Measurements from ENCODE around the gene ID3. TPM values are rescaled to one million over a fixed set of nuclear protein-coding genes. Genes with fewer than 3 reads are reported as not detected.

ID3 gene
- total and polyA plus RNA-seq, 9 of the 15 experiments (the other 6 are each of a cell fraction or from before 2014, with no cell fraction given): 6.8 to 59.8 (median 23.5) TPM

DNA sequence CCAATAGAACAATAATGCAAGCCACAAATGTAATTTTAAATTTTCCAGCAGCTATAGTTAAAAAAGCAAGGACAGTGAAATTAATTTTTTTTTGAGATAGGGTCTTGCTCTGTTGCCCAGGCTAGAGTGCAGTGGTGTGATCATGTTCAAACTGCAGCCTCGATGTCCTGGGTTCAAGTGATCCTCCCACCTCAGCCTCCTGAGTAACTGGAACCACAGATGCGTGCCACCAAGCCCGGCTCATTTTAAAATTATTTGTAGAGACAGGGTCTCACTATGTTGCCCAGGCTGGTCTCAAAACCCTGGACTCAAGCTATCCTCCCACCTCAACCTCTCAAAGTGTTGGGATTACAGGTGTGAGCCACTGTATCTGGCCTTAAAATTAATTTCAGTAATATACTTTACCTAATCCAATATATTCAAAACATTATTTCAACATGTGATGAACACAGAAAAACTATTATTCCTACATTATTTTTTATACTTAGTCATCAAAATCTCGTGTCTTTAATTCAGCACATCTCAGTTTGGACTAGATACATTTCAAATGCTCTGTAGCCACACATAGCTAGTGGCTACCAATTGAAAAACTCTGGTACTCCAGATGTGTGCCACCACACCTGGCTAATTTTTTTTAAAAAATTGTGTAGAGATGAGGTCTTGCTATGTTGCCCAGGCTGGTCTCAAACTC is 10.8 kb upstream of the ID3 start (continued):
- TF ChIP-seq KDM1A (IDR thresholded peaks at IDR 0.05) (0 out of 4 replicates have a peak, but pooled peaks of 1 of the 2 experiments have one; percentile 21), TCFL5 (CRISPR knock-in tag; conservative IDR thresholded peaks at IDR 0.05) (no peak)
- TF ChIP-seq, protein P1, sequence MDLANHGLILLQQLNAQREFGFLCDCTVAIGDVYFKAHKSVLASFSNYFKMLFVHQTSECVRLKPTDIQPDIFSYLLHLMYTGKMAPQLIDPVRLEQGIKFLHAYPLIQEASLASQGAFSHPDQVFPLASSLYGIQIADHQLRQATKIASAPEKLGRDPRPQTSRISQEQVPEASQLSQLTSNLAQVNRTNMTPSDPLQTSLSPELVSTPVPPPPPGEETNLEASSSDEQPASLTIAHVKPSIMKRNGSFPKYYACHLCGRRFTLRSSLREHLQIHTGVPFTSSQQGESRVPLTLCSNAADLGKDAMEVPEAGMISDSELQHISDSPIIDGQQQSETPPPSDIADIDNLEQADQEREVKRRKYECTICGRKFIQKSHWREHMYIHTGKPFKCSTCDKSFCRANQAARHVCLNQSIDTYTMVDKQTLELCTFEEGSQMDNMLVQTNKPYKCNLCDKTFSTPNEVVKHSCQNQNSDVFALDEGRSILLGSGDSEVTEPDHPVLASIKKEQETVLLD (IDR thresholded peaks at IDR 0.05): no peak

DNA sequence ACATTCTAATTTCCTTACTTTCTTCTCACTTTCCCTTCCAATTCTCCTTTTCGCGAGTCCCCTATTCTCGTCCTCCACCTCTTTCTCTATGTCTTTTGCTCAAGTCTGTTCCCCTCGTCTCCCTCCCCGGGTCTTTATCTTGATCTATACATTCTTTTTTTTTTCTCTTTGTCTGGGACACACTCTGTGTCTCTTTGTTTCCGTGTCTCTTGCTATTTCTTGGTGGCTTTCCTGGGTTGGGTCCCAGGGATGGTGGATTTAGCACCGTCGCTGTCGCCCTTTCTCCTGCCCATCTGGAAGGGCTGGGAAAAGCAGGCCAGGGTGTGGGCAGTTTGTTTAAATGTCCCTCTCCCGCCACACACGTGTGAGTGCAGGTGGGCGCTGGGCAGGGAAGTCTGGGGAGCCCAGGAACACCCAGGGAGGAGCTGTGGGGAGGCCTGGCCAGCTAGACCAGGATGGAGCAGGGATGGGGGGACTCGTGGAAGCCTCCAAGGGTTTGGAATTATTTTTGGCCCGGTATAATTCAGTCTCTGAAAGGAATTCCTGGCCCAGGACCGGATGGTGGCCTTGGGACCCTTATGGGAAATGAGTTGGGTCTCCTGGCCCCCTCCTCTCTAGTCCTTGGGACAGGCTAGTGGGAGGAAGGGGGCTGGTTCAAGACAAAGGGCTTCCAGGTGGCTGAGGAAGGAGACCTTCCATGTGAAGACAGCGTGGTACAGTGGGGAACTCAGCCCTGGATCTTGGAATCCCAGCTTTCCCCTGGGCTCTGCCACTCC is 9.5 kb upstream of the ID3 start:
- WGBS (ENCODE audit: insufficient coverage, low coverage, missing lambda C conversion rate): 16% methylated on average over 16 of the region's 16 CpGs
- CTCF ChIA-PET (ENCODE audit: low intra/inter-chr PET ratio): interaction anchor here (0.5 kb wide), 1 partner anchor 1942 kb away, joined by 5 read pairs; no protein-coding TSS in a partner anchor
- BruUV-seq (replicated peaks): no TSS peak
- Histone ChIP-seq H4K20me1 (replicated peaks; ENCODE audit: control insufficient read depth, insufficient read depth, low read length) (no peaks in the 10 kb centered on the region), H3K9me1 (ENCODE audit: control insufficient read depth, insufficient read depth, low read length) (no peaks in the 10 kb centered on the region), H3K9ac (ENCODE audit: insufficient read depth in 1 of 2, low read depth in 2 of 2, low read length in 2 of 2) (peak overlapping the region; percentile 73 to 93), H3K36me3 (ENCODE audit: control insufficient read depth, insufficient read depth, low read length) (no peaks in the 10 kb centered on the region), H3K4me1 (replicated peaks in 1 of 2; ENCODE audit: control insufficient read depth in 2 of 2, insufficient read depth in 2 of 2, low read length in 2 of 2) (peaks cover 24 to 28% of the 10 kb centered on the region in 2 experiments), H3K27me3 (ENCODE audit: control insufficient read depth in 2 of 2, insufficient read depth in 2 of 2, low read length in 2 of 2) (no peaks in the 10 kb centered on the region; a peak in 1 of 5 replicates), H2AFZ (ENCODE audit: low read depth, low read length) (peak overlapping the region; percentile 81), H3K79me2 (ENCODE audit: control insufficient read depth, insufficient read depth, low read length) (no peaks in the 10 kb centered on the region), H3K4me2 (ENCODE audit: insufficient read depth, low read length) (peak overlapping the region; percentile 74), H3K27ac (ENCODE audit: extremely low read depth, low read depth, low read length) (peak overlapping the region; percentile 64), H3K9me3 (replicated peaks; ENCODE audit: control insufficient read depth, insufficient read depth, low read depth, low read length) (no peaks in the 10 kb centered on the region), H3K4me3 (peak overlapping the region; percentile 52)
- DNase-seq (ENCODE audit: extremely low read depth in 1 of 4, low spot score in 3 of 4) (peak; percentile 21 to 73 (median 53)), ATAC-seq (peak; percentile 58), FAIRE-seq (peak; percentile 54)
- intact Hi-C loops (cut with micrococcal nuclease): no loop called here
- POLR2A ChIA-PET: interaction anchor here (0.6 to 3.0 kb wide), 9 partner anchors 8 to 71 kb away, joined by 3 to 29 read pairs (median 4); partner anchors contain the start of gene ID3
- in situ Hi-C loops (cut with MboI): no loop called here
- no peak for TF ChIP-seq ZNF707 (CRISPR knock-in tag; conservative IDR thresholded peaks at IDR 0.05)
- TF ChIP-seq DACH1 (IDR thresholded peaks at IDR 0.05; ENCODE audit: partially characterized antibody): no peak
- TF ChIP-seq MAZ (CRISPR knock-in tag; conservative IDR thresholded peaks at IDR 0.05 in 1 of 2, IDR thresholded peaks at IDR 0.05 in 1 of 2): no peak
- TF ChIP-seq, protein P2, sequence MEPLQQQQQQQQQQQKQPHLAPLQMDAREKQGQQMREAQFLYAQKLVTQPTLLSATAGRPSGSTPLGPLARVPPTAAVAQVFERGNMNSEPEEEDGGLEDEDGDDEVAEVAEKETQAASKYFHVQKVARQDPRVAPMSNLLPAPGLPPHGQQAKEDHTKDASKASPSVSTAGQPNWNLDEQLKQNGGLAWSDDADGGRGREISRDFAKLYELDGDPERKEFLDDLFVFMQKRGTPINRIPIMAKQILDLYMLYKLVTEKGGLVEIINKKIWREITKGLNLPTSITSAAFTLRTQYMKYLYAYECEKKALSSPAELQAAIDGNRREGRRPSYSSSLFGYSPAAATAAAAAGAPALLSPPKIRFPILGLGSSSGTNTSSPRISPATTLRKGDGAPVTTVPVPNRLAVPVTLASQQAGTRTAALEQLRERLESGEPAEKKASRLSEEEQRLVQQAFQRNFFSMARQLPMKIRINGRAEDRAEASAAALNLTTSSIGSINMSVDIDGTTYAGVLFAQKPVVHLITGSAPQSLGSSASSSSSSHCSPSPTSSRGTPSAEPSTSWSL (CRISPR knock-in tag; IDR thresholded peaks at IDR 0.05; ENCODE audit: borderline replicate concordance): no peak
- no peak for TF ChIP-seq HSF4 (CRISPR knock-in tag; IDR thresholded peaks at IDR 0.05; ENCODE audit: borderline replicate concordance)
- TF ChIP-seq ILF3 (IDR thresholded peaks at IDR 0.05; ENCODE audit: borderline replicate concordance): no peak
- TF ChIP-seq FOXK1 (CRISPR knock-in tag; IDR thresholded peaks at IDR 0.05; ENCODE audit: borderline replicate concordance): no peak
- TF ChIP-seq OTX1 (CRISPR knock-in tag; IDR thresholded peaks at IDR 0.05): peak; percentile 86; the same call in 1 of the 2 replicates
- 0 out of 2 replicates have a peak, but pooled peaks have one; percentile 30 for TF ChIP-seq LEF1 (IDR thresholded peaks at IDR 0.05)
- TF ChIP-seq SMARCC2 (IDR thresholded peaks at IDR 0.05; ENCODE audit: low read depth): no peak
- TF ChIP-seq MAFG (tag; conservative IDR thresholded peaks at IDR 0.05): no peak
- TF ChIP-seq, protein P3, sequence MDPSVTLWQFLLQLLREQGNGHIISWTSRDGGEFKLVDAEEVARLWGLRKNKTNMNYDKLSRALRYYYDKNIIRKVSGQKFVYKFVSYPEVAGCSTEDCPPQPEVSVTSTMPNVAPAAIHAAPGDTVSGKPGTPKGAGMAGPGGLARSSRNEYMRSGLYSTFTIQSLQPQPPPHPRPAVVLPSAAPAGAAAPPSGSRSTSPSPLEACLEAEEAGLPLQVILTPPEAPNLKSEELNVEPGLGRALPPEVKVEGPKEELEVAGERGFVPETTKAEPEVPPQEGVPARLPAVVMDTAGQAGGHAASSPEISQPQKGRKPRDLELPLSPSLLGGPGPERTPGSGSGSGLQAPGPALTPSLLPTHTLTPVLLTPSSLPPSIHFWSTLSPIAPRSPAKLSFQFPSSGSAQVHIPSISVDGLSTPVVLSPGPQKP (CRISPR knock-in tag; IDR thresholded peaks at IDR 0.05): no peak
